NCI-H2196 (cell line): ENCODE measurements around the gene OR52E2.
"Not testable (repeated sequence)": the region's sequence is repeated elsewhere in the genome, so short reads cannot be mapped to it uniquely, and the experiment has no call there.

Experiments
- DNase-seq: peaks from one replicate; lab custom pipeline; 2025; ENCODE audit not compliant: unreplicated experiment; lab: John Stamatoyannopoulos, UW

Gene OR52E2

DNA sequence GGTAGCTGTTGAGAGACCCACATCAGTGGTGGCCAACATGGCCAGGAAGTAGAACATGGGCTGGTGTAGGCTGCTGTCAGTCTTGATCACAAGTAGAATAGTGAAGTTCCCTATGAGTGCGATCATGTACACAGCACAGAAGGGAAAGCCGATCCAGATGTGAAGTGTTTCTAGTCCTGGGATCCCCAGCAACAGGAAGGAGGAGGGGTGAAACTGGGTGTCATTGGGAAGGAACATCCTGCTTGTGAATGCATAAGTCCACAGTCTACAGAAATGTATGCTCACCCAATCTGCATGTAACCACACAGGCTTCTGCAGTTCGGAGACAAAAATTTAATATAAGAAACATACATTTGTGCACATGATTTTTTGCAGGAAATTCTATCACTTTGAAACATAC, at the start of gene OR52E2:
Gene OR52E2 (minus strand): TSS at position 237 of the 400 bp plus-strand sequence. CDS start 0 bp downstream, at position 237.
- no peak for DNase-seq

DNA sequence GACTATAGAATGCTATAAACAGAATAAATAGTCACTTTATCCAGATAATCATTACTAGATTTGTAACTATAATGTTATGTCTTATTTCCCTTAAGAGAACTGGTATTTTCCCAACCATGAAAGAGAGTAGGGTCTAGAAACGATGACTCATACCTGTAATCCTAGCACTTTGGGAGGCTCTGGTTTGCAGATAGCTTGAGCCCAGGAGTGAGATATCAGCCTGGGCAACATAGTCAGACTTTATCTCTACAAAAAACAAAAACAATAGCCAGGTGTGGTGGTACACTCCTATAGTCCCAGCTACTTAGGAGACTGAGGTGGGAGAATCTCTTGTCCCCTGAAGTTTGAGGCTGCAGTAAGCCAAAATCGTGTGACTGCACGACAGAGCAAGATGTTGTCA, 47.9 kb upstream of the OR52E2 start:
- DNase-seq, result no peak

DNA sequence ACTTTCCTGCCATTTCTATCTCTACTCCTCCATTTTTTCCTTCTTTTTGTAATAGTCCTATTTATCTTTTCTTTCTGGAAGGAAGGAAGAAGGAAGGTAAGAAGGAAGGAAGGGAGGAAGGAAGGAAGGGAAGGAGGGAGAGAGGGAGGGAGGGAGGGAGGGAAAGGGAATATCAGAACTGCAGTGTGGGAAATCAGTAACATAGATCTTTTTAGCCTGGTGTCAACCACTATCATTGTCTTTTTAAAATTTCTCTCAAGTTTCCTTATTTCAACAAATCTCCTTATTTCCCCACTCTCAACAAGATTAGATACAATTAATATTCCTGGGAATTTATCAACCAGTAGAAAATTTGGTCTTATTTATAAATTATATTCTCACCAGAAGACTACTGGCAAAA, 43.6 kb upstream of the OR52E2 start:
- no peak for DNase-seq

DNA sequence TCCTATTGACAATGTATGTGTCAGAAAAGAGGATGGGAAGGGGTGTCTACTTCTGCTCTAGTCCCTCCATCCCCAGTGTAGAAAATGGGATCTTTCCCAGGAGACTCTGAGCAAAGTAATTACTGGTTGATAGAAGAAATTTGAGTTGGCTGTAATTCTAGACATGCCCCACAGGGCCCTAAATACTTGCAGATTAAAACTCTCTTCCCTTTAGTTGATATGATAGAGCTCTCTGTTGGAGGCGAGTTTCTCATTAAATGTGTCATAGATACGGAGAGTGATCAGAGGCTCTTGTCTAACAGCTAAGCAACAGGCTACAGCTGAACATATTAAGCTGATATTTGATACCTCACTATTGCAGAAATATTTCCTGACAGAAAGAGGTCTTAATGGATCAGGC, 42.8 kb upstream of the OR52E2 start:
- no peak for DNase-seq

DNA sequence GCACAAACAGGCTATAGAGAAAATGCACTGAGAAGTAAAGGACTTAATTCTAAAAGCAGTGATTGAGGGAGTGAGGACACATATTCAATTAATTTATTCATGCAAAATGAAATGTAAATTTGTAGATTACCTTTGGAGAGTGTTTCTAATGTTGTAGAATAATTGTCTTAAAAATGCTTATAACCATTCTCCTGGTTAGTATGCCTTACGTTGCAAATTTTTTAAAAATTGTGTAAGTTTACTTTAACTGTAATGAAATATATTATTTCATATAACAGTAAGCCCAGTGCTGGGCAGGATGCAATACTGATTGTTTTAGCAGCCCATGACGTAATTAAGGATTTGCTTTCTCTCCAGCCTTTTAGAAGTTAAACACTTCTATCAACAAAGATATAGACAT, 36.6 kb upstream of the OR52E2 start:
- no peak for DNase-seq

DNA sequence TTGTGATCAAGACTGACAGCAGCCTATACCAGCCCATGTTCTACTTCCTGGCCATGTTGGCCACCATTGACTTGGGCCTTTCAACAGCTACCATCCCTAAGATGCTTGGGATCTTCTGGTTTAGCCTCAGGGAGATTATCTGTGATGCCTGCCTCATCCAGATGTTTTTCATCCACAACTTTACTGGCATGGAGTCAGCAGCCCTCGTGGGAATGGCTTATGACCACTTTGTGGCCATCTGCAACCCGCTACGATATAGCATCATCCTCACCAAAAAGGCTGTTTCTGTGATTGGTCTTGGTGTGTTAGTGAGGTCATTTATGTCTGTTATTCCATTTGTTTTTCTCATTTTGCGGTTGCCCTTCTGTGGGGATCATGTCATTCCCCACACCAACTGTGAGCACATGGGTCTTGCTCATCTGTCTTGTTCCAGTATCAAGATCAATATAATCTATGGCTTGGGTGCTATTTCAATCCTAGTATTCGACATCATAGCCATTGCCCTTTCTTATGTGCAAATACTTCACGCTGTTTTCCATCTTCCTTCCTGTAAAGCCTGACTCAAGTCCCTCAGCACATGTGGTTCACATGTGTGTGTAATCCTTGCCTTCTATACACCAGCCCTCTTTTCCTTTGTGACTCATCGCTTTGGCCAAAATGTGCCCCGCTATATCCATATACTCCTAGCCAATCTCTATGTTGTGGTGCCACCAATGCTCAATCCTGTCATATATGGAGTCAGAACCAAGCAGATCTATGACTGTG, 33.6 kb upstream of the OR52E2 start:
- no peak for DNase-seq

DNA sequence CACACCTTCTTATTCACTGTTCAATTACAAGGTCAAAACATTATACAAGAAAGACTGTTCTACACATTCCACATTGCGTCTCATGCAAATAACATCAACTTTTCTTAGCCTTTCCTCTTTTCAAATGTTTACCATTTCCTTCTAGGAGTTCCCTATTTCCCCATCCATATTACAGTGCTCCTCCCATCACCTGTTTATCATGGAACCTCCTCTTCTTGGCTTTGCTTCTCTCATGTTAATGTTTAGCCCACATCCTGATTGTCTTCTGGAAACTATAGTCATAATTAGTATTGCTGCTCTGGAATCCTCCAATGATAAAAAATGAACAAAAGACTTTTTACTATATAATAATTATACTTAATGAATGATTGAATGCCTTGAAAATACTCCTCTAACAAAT, 31.2 kb upstream of the OR52E2 start:
- DNase-seq, result no peak

DNA sequence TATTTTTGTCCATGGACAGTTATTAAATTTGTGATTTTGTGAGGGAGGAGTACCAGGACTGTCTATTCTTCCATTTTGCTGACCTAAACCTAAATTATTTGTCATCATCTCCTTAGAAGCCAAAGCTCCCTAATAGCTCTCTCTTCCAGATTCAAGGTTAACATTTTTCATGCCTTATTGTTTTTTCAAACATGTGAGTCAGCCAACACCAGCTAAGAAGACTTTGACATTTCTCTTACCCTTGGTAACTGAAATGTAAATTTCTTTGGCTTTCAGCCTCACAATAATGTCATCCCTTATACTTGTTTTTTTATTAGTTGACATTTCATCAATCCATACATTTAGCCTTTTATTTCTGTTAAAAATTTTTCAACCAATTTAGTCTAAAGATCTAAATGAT, 29.1 kb upstream of the OR52E2 start:
- no peak for DNase-seq

DNA sequence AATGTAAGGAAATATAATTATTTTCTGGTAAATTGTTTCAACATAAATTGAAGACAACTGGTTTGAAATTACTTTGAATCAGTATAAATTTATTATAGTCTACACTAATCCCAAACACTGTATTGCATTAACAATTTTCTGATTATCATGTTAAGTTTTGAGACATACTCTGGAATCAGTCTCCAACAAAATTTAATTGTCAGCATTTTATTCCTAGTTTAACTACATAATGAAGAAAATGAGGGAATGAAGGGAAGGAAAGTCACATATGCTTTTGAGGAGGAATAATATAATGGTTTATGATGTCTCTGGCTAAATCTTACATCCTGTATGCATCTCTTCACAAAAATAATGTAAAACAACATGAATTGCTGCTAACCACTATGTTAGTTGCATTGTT, 24.2 kb upstream of the OR52E2 start:
- DNase-seq, result no peak

DNA sequence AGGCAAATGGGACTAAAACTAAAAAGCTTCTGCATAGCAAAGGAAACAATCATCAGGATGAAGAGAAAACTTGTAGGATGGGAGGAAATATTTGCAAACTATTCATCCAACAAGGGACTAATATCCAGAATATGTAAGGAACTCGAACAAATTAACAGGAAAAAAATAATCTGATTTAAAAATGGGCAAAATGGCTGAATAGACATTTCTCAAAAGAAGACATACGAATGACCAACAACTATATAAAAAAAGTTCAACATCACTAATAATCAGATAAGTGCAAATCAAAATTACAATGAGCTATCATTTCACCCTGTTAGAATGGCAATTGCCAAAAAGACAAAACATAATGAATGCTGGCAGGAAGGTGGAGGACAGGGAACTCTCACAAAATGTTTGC, 22.0 kb upstream of the OR52E2 start:
- no peak for DNase-seq

DNA sequence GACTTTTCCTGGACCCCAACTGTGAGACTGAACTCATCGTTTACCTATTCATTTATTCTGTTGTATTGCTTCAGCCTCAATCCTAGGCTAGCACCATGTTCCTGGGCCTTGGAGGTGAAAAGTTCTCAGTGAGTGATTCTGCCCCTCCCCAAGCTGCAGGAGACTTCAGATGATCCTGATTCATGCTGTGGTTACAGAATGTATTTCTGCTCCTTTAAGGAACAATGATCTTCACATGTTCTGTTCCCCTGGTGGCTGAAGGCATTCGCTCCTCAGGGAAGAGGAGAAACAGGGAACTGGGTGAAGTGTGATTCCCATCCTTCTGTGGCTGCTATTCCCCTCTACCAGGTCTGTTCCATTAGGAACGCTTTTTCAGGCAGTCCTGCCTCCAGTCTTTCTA, 12.4 kb upstream of the OR52E2 start:
- no peak for DNase-seq

DNA sequence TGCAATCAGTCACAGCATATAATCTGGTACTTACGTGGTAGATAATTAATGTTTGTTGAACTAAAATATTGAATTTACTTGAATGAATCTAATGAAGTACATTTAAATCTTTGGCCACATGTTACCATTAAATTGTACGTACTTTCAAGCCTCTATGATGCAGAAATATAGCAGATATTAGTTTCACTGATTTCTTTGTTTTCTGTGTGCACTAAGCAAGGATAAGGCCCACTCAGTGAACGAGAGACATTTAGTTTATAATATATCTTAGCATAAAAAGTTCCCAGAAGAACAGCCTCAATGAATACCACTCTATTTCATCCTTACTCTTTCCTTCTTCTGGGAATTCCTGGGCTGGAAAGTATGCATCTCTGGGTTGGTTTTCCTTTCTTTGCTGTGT, 9.8 kb upstream of the OR52E2 start, which contains the start of gene OR52E1:
Gene OR52E1 (plus strand): TSS at position 301 of the 400 bp plus-strand sequence.
- no peak for DNase-seq

DNA sequence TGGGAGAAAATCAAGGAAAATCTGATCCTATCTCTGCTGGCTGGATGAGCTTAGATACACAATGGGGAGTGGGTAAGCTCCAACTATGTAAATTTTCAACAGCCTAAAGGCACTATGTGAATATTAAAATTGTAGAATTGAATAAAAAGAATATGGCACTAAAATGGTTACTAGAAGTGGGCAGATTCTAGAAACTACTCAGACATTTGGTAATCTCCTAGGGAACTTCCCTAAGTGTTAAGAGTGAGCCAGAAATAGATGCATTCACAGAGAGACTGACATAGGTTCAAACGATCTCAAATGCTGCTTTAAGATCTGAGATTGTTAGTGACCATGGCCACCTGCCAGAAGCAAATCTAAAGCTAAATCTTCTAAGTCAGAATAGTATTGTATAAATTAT, 5.6 kb upstream of the OR52E2 start:
- no peak for DNase-seq

DNA sequence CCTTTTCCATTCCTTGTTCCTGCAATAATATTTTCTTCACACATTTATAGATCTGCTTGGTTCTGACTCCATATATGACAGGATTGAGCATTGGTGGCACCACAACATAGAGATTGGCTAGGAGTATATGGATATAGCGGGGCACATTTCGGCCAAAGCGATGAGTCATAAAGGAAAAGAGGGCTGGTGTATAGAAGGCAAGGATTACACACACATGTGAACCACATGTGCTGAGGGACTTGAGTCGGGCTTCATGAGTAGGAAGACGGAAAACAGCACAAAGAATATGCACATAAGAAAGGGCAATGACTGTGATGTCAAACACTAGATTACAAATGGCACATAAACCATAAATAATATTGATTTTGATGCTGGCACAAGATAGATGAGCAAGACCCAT, 748 bp downstream of the OR52E2 start:
- not testable (repeated sequence) for DNase-seq

DNA sequence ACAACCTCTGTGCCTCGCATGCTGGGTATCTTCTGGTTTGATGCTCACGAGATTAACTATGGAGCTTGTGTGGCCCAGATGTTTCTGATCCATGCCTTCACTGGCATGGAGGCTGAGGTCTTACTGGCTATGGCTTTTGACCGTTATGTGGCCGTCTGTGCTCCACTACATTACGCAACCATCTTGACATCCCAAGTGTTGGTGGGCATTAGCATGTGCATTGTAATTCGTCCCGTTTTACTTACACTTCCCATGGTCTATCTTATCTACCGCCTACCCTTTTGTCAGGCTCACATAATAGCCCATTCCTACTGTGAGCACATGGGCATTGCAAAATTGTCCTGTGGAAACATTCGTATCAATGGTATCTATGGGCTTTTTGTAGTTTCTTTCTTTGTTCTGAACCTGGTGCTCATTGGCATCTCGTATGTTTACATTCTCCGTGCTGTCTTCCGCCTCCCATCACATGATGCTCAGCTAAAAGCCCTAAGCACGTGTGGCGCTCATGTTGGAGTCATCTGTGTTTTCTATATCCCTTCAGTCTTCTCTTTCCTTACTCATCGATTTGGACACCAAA, 12.6 kb downstream of the OR52E2 start:
- no peak for DNase-seq

DNA sequence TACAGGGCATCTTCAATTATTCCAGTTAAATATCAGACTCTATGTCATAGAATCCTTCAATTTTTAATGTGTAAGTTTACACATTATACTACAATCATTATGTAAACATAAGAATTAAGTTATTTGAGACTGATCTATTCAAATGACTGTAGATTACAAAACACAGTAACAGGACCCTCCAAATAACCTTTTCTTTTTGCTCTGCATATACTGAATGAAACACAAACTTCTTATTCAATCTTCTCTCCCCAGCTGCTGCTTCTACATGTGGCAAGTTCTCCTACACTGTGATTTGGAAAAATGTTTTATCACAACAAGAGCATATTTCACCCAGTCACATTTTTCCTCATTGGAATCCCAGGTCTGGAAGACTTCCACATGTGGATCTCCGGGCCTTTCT, 13.2 kb downstream of the OR52E2 start, which contains the start of gene OR52J3:
Gene OR52J3 (plus strand): TSS at position 301 of the 400 bp plus-strand sequence. CDS start 0 bp downstream, at position 301.
- no peak for DNase-seq

DNA sequence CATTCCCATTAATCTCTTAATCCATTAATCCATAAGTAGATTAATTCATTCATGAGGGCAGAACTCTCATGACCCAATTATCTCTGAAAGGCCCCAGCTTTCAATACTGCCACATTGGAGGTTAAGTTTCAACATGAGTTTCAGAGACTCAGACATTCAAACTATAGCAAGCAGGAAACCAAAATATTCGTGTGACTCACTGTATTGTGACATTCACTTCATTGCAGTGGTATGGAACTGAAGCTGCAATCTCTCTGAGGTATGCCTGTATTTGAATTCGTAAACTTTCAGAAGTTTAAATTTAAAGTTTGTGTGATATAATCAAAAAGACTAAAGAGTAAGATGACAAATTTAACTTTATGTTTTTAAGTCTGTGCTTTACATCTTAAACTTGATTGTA, 16.0 kb downstream of the OR52E2 start:
- no peak for DNase-seq

DNA sequence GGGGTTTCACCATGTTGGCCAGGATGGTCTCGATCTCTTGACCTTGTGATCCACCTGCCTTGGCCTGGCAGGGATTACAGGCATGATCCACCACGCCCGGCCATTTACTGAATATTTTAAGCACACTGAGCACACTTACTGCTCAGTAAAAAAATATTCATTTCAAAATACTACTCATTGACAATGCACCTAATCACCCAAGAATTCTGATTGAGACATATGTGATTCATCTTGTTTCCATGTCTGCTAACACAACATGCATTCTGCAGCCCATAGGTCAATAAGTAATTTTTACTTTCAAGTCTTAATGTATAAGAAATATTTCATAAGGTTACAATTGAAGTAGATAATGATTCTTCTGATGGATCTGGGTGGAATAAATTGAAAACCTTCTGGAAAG, 17.3 kb downstream of the OR52E2 start:
- DNase-seq, result no peak

DNA sequence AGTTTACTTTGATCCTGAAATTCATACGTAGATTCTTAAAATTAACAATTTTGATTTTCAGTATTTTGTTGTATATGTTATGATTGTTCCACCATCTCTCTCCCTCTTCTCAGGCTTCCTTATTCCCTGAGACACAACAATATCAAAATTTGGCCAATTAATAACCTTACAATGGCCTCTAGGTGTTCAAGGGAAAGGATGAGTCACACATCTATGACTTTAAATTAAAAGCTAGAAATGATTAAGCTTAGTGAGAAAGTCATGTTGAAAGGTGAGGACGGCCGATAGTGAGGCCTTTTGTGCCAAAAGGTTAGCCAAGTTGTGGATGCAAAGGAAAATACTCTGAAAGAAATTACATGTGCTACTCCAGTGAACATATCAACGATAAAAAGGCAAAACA, 18.6 kb downstream of the OR52E2 start:
- no peak for DNase-seq

DNA sequence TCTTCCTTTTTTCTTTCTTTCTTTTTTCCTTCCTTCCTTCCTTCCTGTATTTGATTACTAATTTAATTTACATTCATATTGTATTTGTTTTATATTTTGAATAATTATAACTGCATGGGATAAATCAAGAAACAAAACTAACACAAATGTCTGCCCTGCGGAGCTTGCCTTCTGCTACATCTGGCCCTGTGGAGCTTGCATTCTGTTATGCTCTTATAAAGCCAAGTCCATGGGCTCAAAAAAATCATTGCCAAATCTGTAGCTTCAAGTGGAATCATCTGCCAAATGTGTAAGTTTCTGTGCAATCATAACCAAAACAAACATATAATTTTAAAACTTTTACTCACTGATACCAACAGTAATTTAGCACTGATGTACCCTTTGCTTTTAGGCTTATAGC, 21.1 kb downstream of the OR52E2 start:
- no peak for DNase-seq

DNA sequence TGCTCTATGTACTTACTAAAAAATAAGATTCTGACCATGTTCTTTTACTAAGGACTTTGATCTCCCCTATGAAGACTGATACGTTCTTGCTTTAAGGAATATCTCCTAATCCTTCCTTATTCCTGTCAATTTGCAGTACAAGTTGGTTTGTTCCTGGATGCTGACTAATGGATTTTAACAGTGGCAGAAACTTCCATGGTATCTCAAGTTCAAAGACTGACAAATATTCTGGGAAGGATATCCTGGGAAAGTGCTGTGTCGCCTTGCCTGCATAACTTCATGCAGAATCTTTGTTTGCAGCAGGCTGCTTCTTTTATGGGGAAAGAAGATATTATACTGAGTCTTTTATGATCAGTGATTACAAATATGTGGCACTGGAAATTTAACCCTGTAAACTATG, 21.5 kb downstream of the OR52E2 start:
- DNase-seq, result no peak

DNA sequence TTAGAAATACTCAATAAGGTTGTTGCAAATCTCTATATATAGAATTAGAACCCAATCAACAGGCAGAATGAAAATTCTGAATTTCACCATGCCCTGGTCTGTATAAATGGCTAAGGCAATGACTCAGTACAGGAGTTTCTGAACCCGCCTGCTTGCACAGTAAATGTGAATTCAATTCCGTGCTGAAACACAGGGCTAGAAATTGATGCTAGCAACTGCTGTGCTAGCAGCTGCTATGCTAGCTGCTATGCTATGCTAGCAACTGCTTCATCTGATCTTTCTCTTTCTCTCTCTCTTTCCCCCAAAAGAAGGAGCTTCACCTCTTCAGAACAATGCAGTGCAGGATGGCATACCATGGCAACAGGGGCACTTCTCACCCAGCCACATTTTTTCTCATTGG, 22.8 kb downstream of the OR52E2 start:
- DNase-seq, result no peak

DNA sequence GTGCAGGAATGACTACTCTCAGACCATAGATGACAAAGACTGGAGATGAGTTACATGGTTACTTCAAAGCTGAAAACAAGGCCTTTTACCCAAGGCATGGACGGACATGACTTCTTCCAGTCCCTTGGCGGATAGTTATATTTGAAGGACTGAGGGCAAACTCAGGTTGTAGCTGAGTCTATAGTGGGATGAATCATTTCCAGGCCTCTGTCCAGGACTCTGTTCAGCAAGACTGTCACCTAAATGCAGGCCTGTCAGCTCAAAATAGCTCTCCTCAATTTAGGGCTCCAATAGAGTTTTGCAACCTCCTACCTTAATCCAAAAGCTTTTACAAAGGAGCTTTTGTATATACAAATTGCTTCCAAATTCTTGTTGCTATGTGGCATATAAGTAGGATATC, 37.4 kb downstream of the OR52E2 start:
- DNase-seq, result no peak
